GM12801 (cell line): Measurements from ENCODE around the gene CD19.

Source experiments
- CTCF ChIP-seq: IDR thresholded peaks from one replicate; pipeline ENCODE4 v1.5.1; 2011; ENCODE audit warnings: control low read depth; ENCODE audit not compliant: insufficient read length; ENCODE audit errors: extremely low read depth

The CD19 gene

GRCh38 chr16:28912558-28912957 is 19.2 kb upstream of the CD19 start:
- TF ChIP-seq CTCF, result no peak

- no peak for TF ChIP-seq CTCF
These were observed 17.6 kb upstream of the CD19 start for GRCh38 chr16:28913946-28914724.

GRCh38 chr16:28915181-28915580 is 16.6 kb upstream of the CD19 start:
- no peak for TF ChIP-seq CTCF

- no peak for TF ChIP-seq CTCF
These were observed 14.7 kb upstream of the CD19 start for GRCh38 chr16:28917095-28917494.

GRCh38 chr16:28918698-28919097 is 13.1 kb upstream of the CD19 start:
- TF ChIP-seq CTCF, result no peak

- TF ChIP-seq CTCF, result no peak
These were observed 8.6 kb upstream of the CD19 start for GRCh38 chr16:28923231-28923587.

GRCh38 chr16:28923652-28924398 is 7.9 kb upstream of the CD19 start:
- no peak for TF ChIP-seq CTCF
